Medulla oblongata (tissue), 1 donor: Measurements from ENCODE around the gene DNAJB2.
A peak's percentile ranks its signal among the peaks of the same experiment; 100 is the strongest.
"Not testable (repeated sequence)": the region's sequence is repeated elsewhere in the genome, so short reads cannot be mapped to it uniquely, and the experiment has no call there.

Source experiments
- DNase-seq: peaks from one replicate; pipeline ENCODE4 v3.0.0-alpha.2; 2015; ENCODE audit errors: extremely low spot score

DNAJB2 gene

DNA sequence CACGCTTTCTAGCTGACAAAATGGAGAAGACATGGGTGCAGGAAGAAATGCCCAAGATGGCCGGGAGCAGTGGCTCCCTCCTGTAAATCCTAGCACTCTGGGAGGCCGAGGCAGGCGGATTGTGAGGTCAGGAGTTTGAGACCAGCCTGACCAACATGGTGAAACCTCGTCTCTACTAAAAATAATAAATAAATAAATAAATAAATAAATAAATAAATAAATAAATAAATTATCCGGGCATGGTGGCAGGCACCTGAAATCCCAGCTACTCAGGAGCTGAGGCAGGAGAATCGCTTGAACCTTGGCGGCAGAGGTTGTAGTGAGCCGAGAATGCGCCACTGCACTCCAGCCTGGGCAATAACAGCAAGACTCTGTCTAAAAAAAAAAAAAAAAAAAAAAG, 20.2 kb upstream of the DNAJB2 start:
- DNase-seq = not testable (repeated sequence)

DNA sequence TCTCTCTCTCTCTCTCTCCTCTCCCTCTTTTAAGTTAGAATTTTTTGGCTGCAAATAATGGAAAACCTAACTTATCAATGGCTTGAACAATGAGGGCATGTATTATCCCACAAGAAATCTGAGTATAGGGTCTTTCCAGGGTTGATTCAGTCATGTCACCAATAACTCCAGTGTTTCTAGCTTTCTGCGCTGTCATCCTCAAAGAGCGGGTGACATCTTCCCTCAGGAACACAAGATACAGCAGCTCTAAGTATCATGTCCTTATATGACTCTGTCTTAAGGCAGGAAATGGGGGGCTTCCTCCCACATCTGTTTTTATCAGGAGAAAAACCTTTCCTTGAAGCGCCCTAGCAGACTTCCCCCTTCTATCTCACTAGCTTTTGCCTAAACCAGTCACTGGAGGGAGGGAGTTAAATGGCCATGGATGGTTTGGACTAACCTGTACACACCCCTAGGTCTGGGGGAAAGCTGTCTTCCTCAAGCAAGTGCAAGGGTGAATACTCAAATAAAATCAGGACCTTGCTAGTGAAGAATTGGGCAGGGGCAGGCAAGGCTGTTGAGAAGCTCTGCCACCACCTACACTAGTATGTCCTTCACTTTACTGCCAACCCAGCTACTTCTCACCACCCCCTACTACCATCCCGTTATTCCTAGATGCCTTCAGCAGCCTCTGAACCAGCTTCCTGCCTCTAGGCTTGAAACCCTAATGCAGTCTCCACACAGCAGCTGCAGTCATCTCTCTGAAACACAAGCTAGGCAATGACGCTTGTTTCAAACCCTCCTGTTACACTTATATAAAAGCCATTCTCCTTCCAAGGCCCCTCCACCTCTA, 17.9 kb upstream of the DNAJB2 start:
- no peak for DNase-seq

DNA sequence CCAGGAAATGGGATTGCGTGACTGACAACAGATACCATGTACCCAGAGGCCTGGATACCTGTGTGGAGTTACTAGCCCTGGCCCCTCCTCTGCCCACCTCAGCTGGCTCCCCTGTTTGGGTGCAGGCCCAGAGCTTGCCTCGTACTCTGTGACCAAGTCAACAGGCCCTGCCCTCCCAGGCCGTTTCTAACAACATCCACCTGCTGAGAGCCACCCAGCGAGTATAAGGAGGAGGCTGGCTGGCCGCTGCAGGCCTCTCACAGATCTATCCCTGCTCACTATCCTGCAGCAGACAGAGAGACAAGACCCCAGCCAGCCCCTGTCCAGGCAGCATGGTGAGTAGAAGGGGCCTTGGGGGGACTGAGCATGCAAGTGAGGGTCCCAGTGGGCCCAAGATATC, 12.9 kb upstream of the DNAJB2 start:
- no peak for DNase-seq

DNA sequence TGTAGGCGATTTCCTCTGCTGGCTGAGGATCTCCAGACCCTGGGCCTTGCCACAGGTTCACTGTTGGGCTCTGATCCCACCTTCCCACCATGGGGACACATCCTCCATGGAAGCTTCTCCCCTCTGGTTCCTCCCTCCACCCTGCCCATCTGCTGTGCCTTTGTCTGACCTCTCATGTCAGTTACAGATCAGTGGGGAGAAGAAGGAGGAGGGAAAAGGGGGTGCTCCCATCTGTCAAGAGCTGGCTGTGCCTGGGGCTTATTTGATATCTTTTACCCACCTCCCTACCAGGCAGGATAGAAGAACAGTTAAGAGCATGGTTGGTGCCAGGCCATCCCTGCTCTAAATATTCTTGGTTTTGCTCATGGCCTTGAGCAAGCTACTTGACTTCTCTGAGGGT, 12.3 kb upstream of the DNAJB2 start:
- DNase-seq = no peak

DNA sequence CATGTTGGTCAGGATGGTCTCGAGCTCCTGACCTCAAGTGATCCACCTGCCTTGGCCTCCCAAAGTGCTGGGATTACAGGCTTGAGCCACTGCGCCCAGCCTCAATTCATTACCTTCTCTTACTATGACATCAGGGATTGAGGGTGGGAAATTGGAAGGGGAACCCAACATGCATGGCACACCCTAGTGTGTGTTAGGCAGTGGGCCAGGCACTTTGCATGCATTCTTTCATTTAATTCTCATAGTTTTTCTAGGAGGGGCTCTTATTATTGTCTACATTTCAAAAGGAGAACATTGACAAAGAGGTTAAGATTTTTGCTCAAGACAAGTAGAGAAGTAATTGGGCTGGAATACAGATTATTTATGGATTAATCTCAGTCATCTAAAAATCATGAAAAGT, 10.9 kb upstream of the DNAJB2 start:
- no peak for DNase-seq

DNA sequence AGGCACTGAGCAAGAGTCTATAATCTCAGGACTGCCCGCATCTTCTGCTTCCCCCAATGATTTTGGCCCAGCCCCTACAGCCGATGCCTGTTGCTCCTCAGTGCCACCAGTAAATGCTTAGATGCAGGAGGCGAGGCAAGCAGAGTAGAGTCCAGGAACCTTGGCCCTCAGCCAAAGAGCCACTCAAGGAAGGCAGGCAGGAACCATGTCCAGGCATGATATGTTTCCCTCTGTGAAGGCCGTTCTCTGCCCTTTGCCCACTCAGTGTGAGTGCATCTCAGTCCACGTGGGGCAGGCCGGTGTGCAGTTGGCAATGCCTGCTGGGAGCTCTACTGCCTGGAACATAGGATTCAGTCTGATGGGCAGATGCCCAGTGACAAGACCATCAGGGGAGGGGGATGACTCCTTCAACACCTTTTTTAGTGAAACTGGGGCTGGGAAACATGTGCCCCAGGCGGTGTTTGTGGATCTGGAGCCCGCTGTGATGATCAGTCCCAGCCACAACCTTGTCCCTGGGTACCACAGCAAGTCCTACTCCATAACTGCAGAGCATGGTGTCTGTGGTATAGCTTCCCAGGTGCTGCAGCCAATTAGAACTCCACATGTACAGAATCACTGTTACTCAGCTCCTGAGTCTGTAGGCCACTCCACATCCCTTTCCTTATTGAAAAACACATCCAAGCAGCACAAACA, 9.7 kb upstream of the DNAJB2 start:
- no peak for DNase-seq

DNA sequence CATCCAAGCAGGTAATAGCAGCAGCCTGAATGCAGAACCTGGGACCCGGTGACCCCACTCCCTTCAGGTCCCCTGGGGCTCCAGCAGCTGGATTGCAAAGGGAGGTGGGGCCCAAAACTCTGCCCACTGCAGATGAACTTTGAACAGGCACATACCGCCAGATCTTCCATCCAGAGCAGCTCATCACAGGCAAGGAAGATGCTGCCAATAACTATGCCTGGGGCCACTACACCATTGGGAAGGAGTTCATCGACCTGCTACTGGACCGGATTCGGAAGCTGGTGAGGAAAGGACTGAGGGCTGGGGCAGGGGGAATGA, 9.2 kb upstream of the DNAJB2 start:
- no peak for DNase-seq

DNA sequence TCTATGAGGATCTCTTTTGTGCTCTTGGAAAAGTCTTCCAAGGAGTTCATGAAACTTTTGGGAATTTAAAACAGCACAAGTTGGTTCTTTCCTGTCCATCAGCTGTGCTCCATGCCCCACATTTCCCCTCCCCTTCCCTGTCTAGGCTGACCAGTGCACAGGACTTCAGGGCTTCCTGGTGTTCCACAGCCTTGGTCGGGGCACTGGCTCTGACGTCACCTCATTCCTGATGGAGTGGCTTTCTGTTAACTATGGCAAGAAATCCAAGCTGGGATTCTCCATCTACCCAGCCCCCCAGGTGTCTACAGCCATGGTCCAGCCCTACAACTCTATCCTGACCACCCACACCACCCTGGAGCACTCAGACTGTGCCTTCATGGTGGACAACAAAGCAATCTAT, 8.1 kb upstream of the DNAJB2 start:
- no peak for DNase-seq

DNA sequence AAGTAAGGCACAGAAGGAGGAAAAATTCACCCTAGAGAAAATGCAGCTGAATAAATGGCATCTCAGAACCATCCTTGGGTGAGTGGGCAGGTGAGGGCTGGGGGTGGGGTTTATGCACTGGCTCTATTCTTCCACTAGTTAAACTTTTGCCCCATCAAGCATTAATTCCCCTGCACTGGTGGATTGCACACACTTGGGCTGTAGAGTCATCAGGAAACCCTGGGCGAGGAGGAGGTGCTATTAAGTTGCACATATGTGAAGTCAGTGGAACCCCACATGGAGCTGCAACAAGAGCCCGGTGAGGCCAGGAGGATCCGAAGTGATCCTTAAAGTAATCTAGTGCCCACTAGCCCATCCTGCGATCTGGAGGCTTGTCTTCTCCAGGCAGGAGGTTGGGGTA, 6.8 kb upstream of the DNAJB2 start:
- DNase-seq = no peak

DNA sequence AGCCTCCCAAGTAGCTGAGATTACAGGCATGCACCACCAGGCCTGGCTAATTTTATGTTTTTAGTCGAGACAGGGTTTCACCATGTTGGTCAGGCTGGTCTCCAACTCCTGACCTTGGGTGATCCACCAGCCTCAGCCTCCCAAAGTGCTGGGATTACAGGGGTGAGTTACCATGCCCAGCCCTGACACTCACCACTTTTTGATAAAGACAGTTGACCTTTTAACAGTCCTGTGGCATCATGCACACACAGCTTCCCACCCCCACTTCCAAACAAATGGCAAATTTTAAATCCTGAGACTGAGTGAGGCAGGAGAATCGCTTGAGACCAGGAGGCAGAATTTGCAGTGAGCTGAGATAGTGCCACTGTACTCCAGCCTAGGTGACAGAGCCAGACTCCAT, 6.2 kb upstream of the DNAJB2 start:
- no peak for DNase-seq

DNA sequence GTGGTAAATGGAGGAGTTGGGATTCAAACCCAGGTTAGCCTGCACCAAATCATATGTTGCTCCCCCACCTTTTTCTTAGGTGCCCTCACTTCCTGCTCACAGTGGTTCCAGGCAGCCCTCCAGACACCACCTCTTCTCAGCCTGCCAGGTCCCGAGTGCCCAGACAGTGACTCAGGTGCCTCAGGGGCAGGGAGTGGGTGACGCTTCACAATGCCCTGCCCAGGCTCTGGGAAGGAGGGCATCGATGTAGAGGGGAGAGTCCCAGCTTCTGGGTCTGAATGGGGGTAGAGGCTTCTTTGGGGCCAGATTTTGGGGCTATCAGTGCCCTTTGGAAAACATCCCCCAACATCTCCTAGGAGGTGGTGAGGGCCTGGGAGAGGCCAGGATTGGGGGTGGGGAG, 5.2 kb upstream of the DNAJB2 start:
- DNase-seq = no peak

DNA sequence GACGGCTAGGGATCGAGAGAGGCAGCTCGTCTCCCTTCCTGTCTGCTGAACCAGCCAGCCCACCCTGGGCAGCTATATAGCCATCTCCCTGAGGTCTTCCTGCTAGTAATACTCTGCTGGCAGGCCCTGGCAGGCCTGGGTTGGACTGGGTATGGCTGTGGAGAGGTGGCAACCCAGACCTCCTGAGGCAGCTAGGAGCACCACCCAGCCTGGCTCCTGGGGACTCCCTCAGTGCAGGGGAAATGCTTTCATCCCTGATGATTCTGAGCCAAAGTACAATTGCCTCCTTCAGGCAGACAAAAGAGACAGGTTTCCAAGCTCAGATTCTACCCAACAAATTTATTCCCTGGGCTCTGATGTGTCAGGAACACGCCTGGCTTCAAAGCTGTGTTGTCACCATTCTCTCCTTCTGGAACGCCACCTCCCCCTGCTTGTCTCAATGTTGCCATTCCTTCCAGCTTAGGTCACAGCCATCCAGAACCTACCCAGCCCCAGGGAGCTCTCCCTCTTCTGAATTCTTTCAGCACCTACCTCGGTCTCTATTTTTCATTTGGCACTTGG, 4.7 kb upstream of the DNAJB2 start:
- no peak for DNase-seq

DNA sequence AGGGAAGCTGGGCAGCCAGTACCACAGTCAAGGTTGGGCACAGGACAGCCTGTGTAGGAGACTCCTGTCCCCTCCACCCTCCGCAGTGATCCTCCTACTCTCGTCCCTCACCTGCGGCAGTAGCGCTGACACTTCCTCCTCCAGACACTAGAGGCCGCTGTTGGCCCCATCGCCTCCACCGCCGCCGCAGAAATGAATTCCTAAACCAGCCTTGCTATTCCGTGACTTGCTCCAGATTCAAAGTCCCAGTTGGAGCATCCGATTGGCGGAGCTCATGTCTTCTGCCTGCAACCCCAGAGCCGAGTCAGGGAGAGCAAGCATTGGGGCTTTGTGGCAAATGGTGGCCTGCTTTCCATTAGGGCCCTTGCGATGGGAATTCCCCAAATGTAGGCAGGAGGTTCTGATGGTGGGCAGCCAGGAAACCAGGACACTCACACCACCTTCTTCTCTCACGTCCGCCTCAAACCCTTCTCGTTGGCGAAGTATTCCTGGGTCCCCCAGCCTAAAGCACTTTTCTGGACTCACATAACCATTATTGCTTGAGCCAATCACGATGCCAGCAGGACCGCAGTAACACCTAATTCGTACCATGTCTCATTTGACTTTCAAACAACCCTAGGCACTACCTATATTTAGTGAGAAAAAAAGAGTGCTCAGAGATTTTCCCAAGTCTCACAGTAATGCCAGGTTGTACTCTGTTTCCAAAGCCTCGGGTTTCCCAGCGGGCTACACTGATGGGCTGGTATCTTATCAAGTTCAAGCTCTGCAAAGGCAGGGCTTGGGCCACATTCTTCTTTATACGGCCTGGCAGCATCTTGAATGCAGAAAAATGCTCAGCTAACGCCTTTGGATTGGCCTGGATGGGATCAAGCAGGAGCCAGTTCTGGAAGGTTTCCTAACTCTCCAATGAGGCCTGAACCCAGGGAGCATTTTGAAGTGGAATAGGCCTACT, 1.2 kb upstream of the DNAJB2 start:
- DNase-seq = peak; percentile 90

DNA sequence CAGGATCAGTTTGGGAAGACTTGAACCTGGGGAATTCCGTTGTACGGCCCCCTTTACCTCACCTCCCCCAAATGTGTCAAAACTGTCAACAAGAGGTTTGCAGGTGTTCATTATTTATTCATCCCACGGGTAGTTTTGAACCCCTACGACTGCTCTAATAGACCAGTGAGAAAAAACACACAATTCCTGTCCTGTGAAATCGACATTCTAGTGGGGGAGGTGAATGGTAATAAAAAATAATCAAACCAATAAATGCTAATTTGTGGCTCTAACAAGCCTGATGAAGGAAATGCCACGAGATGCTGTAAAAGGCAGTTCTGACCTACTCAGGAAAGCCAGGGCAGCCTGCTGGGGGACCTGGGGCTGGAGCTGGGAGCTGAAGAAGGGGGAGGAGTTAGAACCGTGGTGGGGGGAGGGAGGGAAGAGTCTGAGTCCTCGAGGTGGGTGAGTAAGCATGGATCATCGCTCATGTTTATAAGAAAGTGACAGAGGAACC, 463 bp upstream of the DNAJB2 start:
- no peak for DNase-seq

DNA sequence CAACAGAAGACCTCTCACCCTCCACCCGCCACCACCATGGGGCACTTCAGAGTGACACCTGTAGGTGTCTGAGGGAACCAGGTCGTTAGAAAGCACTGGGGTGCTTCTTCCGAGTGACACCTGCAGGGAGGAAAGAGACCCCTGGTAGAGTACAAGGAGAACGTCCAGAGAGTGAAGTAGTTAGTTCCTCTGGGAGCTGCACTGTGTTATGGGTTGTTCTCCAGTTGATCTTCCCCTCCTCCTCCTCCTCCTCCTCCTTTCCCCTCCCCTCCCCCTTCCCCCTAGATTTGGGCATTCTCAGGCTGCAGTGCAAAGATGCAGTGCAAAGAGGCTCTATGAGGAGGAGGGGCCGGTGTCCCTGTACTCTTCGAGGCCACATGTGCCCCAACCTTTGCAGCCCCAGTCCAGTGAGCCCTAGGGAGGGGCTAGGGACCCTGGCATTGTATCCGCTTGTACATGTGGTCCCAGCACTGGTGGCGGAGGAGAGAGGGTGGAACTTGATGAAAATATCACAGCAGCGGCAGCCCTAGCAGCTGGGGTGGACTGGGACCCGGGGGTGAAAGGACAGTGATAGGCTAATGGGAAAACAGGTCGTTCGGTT, 850 bp downstream of the DNAJB2 start:
- DNase-seq = peak; percentile 37

DNA sequence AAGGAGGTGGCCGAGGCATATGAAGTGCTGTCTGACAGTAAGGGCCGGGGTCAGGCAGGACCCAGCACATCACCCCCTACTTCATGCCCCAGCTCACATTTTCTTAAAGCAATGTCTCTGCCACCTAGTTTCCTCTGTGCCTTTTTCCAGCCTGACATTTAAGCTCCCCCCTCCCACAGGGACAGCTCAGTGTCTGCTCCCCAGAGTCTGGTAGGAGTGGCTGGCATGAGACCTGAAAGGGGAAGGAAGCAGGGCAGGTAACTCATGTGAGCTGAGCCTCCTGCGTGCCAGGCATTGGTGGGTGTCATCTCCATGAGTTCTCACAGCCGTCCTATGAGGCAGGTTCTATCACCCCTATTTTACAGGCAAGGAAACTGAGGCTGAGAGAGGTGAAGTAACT, 1.5 kb downstream of the DNAJB2 start:
- peak; percentile 30 for DNase-seq

DNA sequence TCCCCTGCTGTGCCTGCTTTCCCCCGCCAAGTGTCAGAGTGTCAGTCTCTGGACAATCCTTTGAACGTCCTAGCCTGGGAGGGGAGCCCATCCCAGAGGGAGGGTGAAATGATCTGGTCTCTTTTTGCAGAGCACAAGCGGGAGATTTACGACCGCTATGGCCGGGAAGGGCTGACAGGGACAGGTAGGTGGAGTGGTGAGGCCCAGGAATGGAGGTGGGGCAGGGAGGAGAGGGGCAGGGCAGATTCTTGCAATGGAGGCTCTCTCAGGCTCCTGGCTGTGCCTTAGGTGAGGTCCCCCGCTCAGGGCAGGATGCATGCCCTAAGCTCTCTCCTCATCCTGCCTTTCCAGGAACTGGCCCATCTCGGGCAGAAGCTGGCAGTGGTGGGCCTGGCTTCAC, 2.4 kb downstream of the DNAJB2 start:
- no peak for DNase-seq

DNA sequence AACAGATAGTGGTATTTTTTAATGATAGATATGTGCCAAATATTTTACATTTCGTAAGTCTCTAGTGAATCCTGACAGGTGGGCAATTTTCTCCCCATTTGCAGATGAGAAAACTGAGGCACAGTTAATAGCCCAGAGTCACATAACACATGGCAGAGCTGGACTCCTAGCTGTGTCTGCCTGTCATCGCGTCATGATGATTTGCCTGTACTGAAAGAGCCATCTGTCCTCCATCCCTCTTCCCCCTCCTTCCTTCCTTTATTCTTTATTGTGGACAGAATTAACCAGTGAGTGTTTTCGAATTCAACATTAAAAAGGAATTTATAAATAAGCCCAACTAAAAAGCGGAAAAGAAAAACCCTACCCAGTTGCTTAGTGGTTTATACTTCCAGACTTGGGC, 3.2 kb downstream of the DNAJB2 start:
- peak; percentile 90 for DNase-seq

DNA sequence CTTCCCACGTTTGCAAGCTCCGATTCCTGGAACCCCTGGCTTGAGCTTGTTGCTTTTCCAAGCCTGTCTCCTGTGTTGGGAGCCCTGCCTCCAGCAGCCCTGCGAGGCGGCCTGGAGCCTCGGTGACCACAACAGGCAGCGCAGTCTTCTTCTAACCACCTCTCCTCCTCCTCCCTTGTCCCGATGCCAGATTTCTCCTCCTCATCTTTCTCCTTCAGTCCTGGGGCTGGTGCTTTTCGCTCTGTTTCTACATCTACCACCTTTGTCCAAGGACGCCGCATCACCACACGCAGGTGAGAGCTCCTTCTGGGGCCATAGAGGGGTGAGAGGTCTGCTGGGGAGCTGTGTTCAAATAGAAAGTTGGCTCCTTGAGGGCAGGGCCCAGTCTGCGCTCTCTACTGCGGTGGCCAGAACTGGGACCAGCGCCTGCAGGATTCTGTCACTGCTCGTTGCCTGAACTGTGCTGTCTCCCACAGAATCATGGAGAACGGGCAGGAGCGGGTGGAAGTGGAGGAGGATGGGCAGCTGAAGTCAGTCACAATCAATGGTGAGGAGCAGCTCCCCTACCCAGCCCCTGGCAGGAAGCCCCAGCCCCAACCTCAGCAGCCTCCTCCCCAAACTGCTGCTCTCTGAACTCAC, 3.9 kb downstream of the DNAJB2 start:
- DNase-seq = no peak

DNA sequence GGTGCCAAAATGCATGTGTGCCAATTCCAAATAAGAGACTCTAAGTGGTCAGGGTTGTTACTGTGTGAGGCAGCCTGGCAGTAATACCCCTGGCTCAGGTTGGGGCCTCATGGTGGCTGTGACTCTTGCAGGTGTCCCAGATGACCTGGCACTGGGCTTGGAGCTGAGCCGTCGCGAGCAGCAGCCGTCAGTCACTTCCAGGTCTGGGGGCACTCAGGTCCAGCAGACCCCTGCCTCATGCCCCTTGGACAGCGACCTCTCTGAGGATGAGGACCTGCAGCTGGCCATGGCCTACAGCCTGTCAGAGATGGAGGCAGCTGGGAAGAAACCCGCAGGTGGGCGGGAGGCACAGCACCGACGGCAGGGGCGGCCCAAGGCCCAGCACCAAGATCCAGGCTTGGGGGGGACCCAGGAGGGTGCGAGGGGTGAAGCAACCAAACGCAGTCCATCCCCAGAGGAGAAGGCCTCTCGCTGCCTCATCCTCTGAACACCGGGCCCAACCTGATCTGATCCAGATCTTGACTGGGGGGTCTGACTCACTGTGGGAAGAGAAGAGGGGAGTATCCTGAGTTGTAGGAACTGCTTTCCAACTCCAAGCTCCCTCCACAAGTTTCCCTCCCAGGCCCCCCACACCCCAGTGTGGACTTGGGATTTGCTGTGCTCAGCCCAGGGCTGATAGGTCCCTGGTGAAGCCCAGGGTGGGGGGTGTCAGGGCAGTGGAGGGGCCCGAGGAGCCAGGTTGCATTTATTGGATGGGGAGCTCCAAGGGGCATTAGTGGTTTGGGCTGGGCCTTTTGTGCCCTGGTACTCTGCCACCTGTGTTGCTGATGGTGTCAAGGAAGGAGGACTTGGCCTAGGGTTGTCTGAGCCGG, 5.6 kb downstream of the DNAJB2 start:
- DNase-seq = no peak
